Activated CD4-positive, alpha-beta T cell treated with anti-CD3 and anti-CD28 coated beads, Interleukin-2, Interleukin-6, amounts not matched to agents 100 ng/mL and 50 ng/mL, durations not matched to agents 16 hours and 8 hours (primary cell): ENCODE results near the gene OLR1.
"Not testable (repeated sequence)": the region's sequence is repeated elsewhere in the genome, so short reads cannot be mapped to it uniquely, and the experiment has no call there.

Experiments
- DNase-seq: peaks from one replicate; pipeline ENCODE4 v3.0.0-alpha.2; 2020

OLR1 gene

GRCh38 chr12:10190558-10191388 is 18.8 kb upstream of the OLR1 start:
- peak; percentile 62 for DNase-seq

- no peak for DNase-seq
Observed at GRCh38 chr12:10189653-10190052, 17.7 kb upstream of the OLR1 start.

GRCh38 chr12:10186958-10187357 is 15.0 kb upstream of the OLR1 start:
- not testable (repeated sequence) for DNase-seq

GRCh38 chr12:10186299-10186698 is 14.4 kb upstream of the OLR1 start:
- no peak for DNase-seq

- no peak for DNase-seq
Observed at GRCh38 chr12:10184261-10184843, 12.4 kb upstream of the OLR1 start.

- peak; percentile 12 for DNase-seq
Observed at GRCh38 chr12:10182354-10183049, 10.6 kb upstream of the OLR1 start.

- no peak for DNase-seq
Observed at GRCh38 chr12:10179776-10180181, 7.8 kb upstream of the OLR1 start.

- DNase-seq: no peak
Observed at GRCh38 chr12:10178821-10179220, 6.9 kb upstream of the OLR1 start, which contains the start of gene TMEM52B. TSS of gene TMEM52B (plus strand) at chr12:10179032. CDS start at chr12:10179575, 543 bp downstream.

GRCh38 chr12:10175846-10176636 is 4.1 kb upstream of the OLR1 start:
- DNase-seq: no peak

GRCh38 chr12:10174986-10175614 is 3.2 kb upstream of the OLR1 start:
- DNase-seq: no peak

- no peak for DNase-seq
Observed at GRCh38 chr12:10170216-10170615, 1.7 kb downstream of the OLR1 start.

- no peak for DNase-seq
Observed at GRCh38 chr12:10169104-10169503, 2.8 kb downstream of the OLR1 start.

- no peak for DNase-seq
Observed at GRCh38 chr12:10167599-10167998, 4.3 kb downstream of the OLR1 start.

GRCh38 chr12:10165421-10165820 is 6.5 kb downstream of the OLR1 start:
- DNase-seq: no peak

- DNase-seq: no peak
Observed at GRCh38 chr12:10163084-10163483, 8.8 kb downstream of the OLR1 start.

GRCh38 chr12:10160617-10161385 is 11.1 kb downstream of the OLR1 start:
- no peak for DNase-seq

- DNase-seq: no peak
Observed at GRCh38 chr12:10159280-10159679, 12.7 kb downstream of the OLR1 start.

- DNase-seq: no peak
Observed at GRCh38 chr12:10158406-10158805, 13.5 kb downstream of the OLR1 start.

- DNase-seq: no peak
Observed at GRCh38 chr12:10155966-10156365, 16.0 kb downstream of the OLR1 start.

- no peak for DNase-seq
Observed at GRCh38 chr12:10154145-10154496, 17.8 kb downstream of the OLR1 start.

- DNase-seq: peak; percentile 69
Observed at GRCh38 chr12:10153271-10154144, 18.4 kb downstream of the OLR1 start.
